GM21576 (cell line): Measurements from ENCODE around the gene ALX1.

Source experiments
- ATAC-seq: cut with Tn5 transposase; IDR thresholded peaks from one replicate; pipeline ENCODE4 v1.9.1; 2021; ENCODE audit warnings: mild to moderate bottlenecking, moderate library complexity; ENCODE audit not compliant: unreplicated experiment

The ALX1 gene

DNA sequence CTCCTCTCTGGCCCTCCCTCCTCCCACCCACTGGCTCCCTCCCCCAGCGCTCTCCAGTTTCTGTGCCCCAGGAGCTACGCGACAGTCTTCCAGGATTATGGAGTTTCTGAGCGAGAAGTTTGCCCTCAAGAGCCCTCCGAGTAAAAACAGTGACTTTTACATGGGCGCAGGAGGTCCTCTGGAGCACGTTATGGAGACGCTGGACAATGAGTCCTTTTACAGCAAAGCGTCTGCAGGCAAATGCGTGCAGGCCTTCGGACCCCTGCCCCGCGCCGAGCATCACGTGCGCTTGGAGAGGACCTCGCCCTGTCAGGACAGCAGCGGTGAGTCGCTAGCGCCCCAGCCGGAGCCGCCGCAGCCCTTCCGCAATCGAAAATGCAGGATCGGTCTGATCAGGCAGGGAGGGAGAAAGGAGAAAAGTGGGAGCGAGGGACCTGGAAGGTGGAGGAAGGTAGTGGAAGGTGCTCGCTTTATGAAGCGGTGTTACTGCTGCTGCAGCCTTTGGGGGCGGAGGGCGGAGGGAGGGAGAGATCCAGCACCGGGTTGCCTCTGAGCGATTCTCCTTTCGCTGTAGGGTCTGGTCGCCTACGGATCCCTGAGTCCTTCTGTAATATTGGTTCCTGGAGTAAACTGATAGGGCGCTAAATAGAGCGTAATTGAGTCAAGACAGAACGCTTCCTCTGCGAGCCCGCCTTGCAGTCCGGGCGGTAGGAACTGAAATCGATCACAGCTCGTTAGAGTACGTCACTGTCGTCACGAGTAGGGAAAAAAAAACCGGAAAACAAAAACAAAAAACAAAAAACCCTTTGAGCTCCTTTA is at the start of gene ALX1:
TSS of gene ALX1 (plus strand) at position 56 of the 819 bp plus-strand sequence. CDS start at position 98, 42 bp downstream.
- ATAC-seq: peak; percentile 66

DNA sequence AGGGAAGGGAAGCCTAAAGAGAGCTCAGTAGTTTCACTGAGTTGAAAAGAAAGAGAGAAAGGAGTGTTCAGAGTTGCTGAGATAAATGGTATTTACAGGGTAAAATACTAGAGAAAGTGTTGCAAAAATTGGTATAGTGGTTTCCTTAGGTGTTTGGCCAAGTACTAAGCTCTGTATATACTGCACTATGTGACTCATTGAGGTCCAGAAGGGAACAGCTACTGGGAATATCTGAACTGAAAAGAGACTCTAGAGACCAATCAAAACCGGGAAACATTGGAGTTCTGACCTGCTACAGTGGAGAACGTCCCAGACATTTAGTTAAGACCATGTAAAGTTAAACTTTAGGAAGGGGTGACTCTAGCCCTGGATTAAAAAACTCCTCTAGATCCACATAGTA is 42.7 kb upstream of the ALX1 start:
- ATAC-seq: no peak

DNA sequence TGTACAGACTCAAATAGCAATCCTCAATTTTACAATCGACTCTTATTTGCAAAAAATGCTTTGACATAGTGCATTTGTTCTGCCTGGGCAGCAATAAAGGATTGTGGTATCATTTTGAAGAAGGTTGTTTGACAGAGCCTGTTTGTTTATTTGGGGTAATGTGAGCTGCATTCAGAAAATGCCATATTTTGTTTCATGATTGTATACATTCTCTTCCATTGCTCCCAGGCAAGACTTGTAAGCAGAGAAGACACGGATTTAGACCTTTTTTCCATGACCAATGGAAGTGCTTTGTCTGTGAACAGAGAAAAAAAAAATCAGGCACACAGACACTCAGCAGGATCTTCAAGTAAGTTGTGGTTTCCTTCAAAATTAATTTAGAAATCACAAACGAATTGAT is 35.5 kb upstream of the ALX1 start:
- ATAC-seq: no peak

DNA sequence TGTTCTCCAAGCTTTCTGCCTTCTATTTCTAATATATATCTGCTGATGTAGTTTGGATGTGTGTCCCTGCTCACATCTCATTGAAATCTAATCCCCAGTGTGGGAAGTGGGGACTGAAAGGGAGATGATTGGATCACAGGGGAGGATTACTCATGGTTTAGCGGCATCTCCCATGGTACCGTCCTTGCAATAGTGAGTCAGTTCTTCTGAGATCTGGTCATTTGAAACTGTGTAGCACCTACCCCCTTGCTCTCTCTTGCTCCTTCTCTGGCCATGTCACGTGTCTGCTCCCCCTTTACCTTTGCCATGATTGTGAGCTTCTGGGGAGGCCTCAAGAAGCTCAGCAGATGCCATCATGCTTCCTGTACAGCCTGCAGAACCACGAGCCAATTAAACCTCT is 26.2 kb upstream of the ALX1 start:
- no peak for ATAC-seq

DNA sequence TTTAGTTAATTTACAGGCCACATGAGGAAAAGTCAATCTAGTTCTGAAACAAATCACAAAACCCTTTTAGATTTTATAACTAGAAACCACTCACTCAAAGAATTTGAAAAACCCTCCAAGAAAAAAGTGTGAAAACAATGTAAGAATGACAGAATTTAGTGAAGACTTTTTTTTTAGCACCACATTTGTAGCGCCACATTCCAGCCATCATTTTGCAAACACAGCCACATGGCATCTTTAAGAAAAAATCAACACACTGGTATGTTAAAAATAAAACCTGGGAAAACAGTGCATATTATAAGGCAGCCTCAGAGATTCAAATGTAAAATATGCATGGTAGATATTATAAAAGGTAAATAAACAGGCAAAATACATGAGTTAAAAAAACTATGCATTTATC is 22.3 kb upstream of the ALX1 start:
- no peak for ATAC-seq

DNA sequence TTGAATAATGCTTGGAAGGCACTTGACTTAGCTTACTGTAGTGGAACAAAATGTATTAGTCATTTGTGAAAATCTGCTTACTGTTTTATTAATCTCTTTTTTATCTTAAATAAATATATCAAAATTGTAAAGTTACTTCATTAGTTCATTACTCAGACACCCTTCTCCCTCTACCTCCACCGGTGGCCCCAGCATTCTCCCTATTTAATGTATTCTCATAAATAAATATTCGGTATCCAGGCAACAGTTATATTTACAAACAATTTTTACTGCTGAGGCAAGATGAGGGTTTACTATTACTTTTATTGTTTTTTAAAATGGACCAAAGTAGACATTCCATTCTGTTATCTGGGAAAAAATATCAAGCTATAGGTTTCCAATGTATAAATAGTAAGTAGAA is 19.6 kb upstream of the ALX1 start:
- no peak for ATAC-seq

DNA sequence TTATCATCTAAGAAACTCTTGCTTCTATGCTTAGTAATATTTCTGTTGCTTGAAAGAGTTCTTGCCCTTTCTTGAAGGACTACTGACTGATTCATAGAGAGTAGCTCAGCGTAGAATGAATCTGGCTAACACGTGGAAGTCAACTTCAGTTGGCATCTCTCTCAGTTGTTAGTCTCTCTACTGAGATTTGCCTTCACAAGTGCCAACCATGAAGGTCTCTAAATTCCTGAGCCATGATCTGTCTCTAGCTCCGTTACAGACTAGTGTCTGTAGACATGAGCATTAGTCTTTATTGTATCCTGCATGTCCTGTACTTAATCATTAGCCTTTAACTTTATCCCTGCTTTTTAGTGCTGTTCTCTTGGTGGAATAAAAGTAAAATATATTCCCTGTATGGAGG is 19.1 kb upstream of the ALX1 start:
- no peak for ATAC-seq

DNA sequence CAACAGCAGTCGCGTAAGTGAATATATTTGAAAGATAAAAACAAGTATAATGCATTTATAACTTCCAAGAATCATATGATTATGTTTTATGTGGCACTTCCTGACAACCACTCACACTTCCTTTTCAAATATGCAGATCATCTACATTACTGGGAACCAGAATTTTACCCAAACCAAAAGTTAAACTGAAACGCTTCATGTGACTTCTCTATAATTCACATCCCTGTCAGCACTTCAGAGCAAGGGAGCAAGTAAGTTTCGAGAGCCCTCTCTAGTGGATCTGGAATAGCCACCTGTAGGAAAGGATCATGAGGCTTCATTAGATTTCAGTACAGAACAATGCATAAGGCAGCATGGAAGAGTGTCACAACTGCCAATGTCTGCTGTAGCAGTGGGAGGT is 13.7 kb upstream of the ALX1 start:
- no peak for ATAC-seq

DNA sequence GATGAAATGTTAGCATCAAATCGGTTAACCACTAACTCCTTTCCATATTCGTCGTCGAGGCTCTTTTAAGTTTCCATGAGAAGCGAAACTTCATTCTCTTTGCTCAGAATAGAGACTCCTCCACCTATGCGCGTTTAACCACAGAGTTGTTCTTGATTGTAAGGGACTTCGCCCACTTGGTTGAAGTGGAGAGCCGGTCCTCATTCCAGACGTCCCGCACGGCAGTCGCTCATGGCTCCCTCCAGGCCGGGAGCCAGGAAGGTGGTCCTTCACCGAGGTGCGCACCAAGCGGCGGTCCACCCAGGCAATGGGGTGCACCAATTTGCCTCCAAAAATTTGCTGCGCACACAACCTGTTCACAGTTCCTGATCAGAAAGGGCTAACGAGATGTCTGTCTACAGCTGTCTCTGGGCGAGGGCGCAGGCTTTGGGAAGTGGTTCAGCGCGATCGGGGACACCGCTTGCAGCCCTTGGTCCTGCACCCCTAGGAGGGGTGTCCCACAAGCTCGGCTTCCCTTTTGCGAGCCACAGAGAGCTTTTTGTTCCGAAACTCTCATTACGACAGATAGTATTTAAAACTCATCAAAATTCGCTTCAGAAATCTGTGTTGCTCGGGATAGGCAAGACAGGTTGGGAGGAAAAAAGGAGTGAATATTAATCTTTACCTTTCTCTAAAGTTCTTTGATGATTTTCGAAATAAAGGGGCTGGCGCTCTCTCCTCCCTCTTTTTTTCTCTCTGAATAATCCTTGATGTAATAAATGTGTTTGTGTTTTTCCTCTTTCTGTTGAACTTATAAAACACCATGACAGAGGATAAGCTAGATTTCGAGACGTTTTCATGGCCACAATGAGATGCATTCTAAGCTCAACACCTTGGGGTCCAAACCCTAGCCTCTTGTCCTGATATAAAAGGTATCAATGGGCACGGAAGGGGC is 6.4 kb upstream of the ALX1 start:
- peak; percentile 70 for ATAC-seq

DNA sequence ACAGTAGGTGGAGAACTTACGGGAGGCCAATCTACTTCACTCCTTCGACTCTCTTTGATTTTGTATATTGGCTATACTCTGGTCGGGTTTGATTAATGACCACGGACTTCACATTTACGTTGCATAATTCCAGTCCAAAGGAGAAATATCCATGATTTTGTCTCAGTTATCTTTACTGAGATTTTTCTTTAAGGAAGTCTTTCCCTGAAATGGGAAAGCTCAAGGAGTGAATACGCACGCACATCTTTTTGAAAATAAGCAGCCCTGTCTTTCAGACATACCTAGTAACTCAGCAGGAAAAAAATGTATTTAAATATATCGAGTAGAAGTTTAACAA is 5.7 kb upstream of the ALX1 start:
- ATAC-seq: no peak

DNA sequence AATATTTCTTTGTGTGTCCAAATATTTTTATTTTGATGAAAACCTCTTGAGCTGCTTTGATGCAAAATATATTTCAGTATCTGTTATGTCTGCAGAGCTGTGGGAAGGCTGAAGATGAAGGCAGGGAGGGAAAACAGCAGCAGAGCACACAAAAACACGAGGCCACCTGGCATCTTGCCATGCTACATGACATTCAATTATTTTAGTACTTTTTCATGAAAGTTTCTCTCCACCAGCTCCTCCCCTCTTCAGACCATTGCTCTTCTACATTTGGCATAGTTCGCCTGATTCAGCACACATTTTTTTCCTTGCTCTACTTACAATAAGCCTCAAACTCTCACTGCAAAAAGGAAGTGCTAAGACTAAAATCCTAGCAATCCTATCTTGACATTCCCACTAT is 4.6 kb upstream of the ALX1 start:
- ATAC-seq: no peak

DNA sequence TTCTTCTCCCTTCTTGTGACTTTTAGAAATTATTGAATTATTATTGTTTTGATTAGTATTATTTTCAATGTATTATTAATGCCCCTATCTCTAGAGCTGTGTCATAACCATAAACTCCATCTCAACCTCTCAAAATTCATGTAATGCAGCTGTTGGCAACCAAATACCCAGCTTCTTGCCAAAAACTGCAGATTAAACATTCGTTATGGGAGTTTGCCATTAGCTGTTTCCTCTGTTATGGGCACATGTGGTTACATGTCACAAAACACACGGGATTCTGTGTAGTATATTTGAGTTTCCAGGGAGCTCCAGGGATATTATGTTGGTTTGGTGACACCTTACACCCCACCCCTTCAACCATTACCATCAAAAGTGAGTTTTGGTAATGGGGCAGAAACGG is 2.8 kb upstream of the ALX1 start:
- no peak for ATAC-seq

DNA sequence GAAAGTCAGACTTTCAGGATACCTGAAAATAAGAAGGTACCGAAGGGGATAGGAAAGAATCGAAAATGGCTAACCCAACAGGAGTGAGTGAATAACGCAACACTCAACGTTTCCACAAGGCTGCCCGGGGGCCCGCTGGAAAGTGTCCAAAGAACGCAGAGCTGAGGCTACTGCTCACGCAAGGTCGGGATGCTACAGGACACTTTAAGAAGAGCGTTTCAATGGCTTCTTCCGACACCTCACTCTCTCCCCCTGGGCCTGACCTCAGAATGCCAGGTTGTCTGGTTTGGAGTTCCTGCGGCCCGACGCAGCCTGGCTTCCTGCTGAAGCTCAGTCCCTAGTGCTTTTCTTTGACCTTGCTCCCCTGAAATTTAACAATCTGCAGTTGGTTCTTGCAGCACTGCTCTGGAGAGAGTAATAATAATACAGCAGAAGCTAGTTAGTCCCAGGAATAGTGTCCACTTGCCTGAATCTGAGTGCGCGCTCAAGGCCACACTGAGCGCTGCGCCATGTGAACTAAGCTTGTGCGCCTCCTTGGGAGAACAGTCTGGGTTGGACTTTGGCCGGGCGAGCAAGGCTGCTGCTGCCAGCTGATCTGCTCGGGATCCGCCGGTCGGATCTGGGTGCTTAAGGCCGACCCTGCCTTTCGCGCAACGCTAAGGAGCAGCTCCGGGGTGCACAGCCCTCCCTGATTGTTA is 2.0 kb upstream of the ALX1 start:
- ATAC-seq: no peak

DNA sequence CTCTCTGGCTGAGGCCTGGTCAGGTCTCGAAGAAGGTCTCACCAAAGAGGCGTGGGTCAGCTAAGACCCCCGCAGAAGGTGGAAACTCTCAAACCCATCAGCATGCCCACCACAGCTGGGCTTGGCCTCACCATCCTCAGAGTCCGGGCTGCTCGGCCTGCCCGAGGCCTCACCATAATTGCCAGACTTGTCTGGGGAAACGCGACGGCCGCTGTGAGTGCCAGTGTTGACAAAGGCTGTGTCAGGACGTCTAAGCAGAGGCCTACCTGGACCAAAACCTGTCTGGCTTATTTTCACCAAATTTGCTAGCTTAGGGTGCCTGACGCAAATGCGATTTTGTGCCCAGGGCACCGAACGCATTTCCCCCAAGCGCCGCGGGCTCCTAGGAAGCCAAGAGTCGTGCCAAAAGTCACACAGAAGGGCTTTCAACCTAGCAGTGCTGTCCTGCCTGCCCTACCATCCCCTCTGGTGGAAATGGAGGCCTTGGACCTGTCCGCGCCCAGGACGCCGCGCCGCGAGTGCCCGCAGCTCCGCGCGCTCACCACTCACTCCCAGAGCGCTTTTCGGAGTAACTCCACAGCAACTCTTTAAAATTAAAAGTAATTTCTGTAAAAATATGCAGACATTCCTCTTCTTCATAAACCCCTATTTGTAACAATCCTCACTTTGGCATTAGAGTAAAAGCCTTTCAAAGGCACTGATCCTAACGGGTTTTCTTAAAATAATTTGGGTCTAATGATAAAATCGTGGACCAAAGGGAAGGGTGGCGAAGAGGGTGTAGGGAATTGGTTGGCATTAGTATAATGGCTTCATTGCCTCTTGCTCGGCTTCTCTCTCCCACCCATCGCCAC is 1.2 kb upstream of the ALX1 start:
- ATAC-seq: no peak

DNA sequence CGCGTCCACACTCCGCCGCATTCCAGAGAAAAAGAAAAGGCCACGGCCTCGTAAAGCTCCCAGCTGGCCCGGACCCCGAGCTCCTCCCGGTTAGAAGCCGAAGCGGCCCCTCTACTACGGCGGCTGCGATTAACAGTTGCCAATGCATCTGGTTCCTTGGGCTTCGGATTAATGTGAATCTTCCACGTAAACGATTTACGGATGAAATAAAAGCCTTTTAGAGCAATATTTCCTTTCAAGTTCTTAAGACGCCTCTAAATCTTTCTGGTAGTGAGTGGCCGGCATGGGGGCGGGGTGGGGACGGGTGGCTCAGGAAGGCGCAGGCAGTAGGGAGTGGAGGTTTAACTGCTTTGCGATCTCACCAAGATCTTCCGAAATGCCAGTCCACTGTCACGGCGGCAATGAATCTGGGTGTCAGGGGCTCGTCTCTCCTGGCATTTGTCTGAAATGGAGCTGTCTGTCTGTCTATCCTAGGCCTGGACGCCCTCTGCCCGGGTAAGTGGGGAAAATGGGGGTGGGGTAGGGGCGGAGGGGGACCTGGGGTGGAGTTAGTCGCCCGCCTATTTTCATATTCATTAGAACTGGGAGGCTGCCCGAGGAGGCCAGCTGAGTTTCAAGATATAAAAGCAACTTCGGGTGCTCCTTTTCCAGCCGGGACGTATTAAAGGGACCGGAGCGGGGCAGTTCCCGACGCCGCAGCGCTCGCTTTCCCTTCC is 413 bp upstream of the ALX1 start:
- ATAC-seq: no peak

DNA sequence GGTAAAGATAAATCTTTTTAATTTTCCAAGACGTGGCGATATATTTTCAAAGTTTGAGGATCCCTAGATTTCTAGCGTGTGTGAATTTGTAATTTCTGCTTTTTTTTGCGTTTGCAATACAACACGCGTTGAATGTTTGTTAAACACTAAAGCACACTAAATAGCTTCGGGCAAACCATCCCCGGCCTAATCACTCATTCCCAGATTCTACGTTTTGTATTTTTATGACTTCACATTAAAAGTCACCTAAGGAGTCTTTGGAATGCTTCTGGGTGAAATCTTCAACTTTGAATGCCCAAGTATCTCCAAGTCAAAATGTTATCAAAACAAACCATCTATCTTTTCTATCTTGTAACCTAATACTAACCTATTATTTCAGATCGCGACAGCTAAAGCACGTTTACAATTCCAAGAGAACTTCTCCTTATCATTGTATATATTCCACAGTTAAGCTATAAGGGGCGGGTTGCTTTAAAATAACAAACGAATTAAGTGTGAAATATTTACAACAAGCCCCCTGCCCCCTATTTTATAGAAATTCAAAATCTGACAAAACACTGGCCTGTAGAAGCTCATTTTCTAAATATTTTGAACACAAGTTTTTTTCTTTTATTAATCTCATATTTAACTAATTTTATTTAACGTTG is 1.1 kb downstream of the ALX1 start:
- no peak for ATAC-seq

DNA sequence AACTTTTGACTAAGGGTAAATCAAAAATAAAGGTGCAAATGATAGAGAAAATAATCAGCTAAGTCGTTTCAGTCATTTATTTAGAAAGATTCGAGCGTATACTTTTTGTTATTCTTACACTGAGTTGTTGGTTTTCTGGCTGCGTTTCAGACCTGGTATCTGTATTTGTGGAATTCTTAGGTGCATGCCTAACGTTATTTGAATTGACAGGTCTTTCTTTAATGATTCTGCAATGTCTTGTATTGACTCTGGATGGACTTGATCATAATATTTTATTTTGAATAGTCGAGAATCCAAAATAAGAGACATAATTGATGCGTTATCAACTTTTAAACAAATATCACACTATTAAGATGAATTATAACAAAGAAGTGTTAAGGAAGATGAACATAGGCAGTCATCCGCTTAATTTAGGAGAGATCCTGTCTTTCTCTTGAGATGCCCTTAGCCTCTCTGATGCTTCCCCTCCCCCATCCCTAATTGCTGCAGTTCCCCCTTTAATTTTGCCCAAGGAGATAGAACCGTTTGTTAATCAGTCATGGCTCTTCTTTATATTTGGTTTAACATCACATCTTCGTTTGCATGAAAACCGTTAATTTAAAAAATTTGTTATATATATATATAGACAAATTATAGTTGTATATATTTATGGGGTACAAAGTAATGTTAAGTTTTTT is 1.8 kb downstream of the ALX1 start:
- ATAC-seq: no peak

DNA sequence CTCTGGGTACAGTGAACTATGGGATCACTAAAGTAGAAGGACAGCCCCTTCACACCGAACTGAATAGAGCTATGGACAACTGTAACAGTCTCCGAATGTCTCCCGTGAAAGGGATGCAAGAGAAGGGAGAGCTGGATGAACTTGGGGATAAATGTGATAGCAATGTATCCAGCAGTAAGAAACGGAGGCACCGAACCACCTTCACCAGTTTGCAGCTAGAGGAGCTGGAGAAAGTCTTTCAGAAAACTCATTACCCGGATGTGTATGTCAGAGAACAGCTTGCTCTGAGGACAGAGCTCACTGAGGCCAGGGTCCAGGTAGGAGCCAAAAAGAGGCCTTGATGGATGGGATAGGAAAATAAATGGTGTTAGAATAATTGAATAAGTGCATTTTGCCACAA is 3.5 kb downstream of the ALX1 start:
- no peak for ATAC-seq

DNA sequence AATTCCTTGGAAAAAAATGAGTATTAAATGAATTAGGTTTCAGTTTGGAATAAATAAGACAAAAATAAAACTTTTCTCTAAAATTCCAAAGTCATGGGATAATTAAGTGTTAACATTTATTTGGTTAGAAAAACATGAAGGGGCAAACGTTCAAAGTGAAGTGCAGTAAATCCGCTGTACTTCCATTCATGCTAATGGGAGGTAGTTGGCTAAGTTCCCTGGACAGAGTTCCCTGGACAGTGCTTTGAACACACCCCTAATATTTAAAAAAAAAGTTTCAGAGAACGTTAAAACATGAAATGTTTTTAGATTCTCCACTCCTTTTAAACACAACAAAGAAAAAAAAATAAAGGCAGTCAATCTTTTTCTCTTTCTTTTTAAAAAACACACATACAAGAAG is 16.3 kb downstream of the ALX1 start:
- ATAC-seq: no peak
